ENCODE data around the gene TMEM232. TPM values are rescaled to one million over a fixed set of nuclear protein-coding genes. Genes with fewer than 3 reads are reported as not detected.

Gene TMEM232
- total RNA-seq, 2 experiments from 2014 or later = 0.98 to 1.1 TPM

- Histone ChIP-seq H3K27me3 (ENCODE audit: control insufficient read depth in 1 of 2, insufficient read depth in 2 of 2, low read length in 2 of 2) (no peaks in the 10 kb centered on the region), H3K4me1 (ENCODE audit: insufficient read depth, low read length) (no peaks in the 10 kb centered on the region), H3K36me3 (ENCODE audit: insufficient read depth, low read length) (no peaks in the 10 kb centered on the region), H3K4me3 (ENCODE audit: low read length) (no peak overlapping the region), H3K9me3 (ENCODE audit: control insufficient read depth in 1 of 2, insufficient read depth in 1 of 2, low read length in 2 of 2) (no peaks in the 10 kb centered on the region), H3K27ac (ENCODE audit: low read depth in 1 of 2, low read length in 2 of 2) (no peak overlapping the region)
- DNase-seq = no peak
- POLR2A ChIA-PET = no interaction called here
- no peaks in the 10 kb centered on the region for H3K4me1 Mint-ChIP-seq (ENCODE audit: low read depth)
- intact Hi-C loops (cut with DNase I, micrococcal nuclease) = no loop called here
- no peaks in the 10 kb centered on the region for H3K9me3 Mint-ChIP-seq
- no peak for ATAC-seq (ENCODE audit: poor library complexity)
- H3K27me3 Mint-ChIP-seq = no peaks in the 10 kb centered on the region
- CTCF ChIA-PET = no interaction called here
- no peak for TF ChIP-seq CTCF (IDR thresholded peaks at IDR 0.05)
- no peaks in the 10 kb centered on the region for H3K36me3 Mint-ChIP-seq (ENCODE audit: low read depth)
- H3K27ac Mint-ChIP-seq = no peak overlapping the region
- H3K4me3 Mint-ChIP-seq = no peak overlapping the region
Observed at GRCh38 chr5:110398951-110399350, 327.5 kb downstream of the TMEM232 start.

GRCh38 chr5:110397281-110397680 is 329.2 kb downstream of the TMEM232 start:
- H3K27ac ChIP-seq (ENCODE audit: low read depth in 1 of 2, low read length in 2 of 2) = no peak overlapping the region
- H3K27me3 Mint-ChIP-seq = no peaks in the 10 kb centered on the region
- POLR2A ChIA-PET = no interaction called here
- H3K36me3 ChIP-seq (ENCODE audit: insufficient read depth, low read length) = no peaks in the 10 kb centered on the region
- no peak overlapping the region for H3K27ac Mint-ChIP-seq
- no peaks in the 10 kb centered on the region for H3K36me3 Mint-ChIP-seq (ENCODE audit: low read depth)
- no peaks in the 10 kb centered on the region for H3K27me3 ChIP-seq (ENCODE audit: control insufficient read depth in 1 of 2, insufficient read depth in 2 of 2, low read length in 2 of 2)
- no peak overlapping the region for H3K4me3 ChIP-seq (ENCODE audit: low read length)
- intact Hi-C loops (cut with DNase I, micrococcal nuclease) = no loop called here
- no peak overlapping the region for H3K4me3 Mint-ChIP-seq
- ATAC-seq (ENCODE audit: poor library complexity) (no peak), DNase-seq (no peak)
- H3K9me3 Mint-ChIP-seq = no peaks in the 10 kb centered on the region
- H3K4me1 Mint-ChIP-seq (ENCODE audit: low read depth) = no peaks in the 10 kb centered on the region
- CTCF ChIA-PET = no interaction called here
- H3K4me1 ChIP-seq (ENCODE audit: insufficient read depth, low read length) = no peaks in the 10 kb centered on the region
- H3K9me3 ChIP-seq (ENCODE audit: control insufficient read depth in 1 of 2, insufficient read depth in 1 of 2, low read length in 2 of 2) = no peaks in the 10 kb centered on the region
- no peak for TF ChIP-seq CTCF (IDR thresholded peaks at IDR 0.05)

- Mint-ChIP-seq H3K4me1 (ENCODE audit: low read depth) (no peaks in the 10 kb centered on the region), H3K27me3 (peaks cover 5% of the 10 kb centered on the region), H3K9me3 (no peaks in the 10 kb centered on the region), H3K36me3 (ENCODE audit: low read depth) (no peaks in the 10 kb centered on the region), H3K4me3 (no peak overlapping the region), H3K27ac (no peak overlapping the region)
- no peak for ATAC-seq (ENCODE audit: poor library complexity)
- Histone ChIP-seq H3K36me3 (ENCODE audit: insufficient read depth, low read length) (no peaks in the 10 kb centered on the region), H3K4me3 (ENCODE audit: low read length) (no peak overlapping the region), H3K9me3 (ENCODE audit: control insufficient read depth in 1 of 2, insufficient read depth in 1 of 2, low read length in 2 of 2) (no peaks in the 10 kb centered on the region), H3K27me3 (ENCODE audit: control insufficient read depth in 1 of 2, insufficient read depth in 2 of 2, low read length in 2 of 2) (no peaks in the 10 kb centered on the region), H3K27ac (ENCODE audit: low read depth in 1 of 2, low read length in 2 of 2) (no peak overlapping the region), H3K4me1 (ENCODE audit: insufficient read depth, low read length) (no peaks in the 10 kb centered on the region)
- CTCF ChIA-PET = no interaction called here
- POLR2A ChIA-PET = no interaction called here
- no peak for DNase-seq
- TF ChIP-seq CTCF (IDR thresholded peaks at IDR 0.05) = no peak
- intact Hi-C loops (cut with DNase I, micrococcal nuclease) = no loop called here
Observed at GRCh38 chr5:110386782-110387181, 339.7 kb downstream of the TMEM232 start.

Data from CD4-positive, alpha-beta T cell (primary cell).